HepG2 (cell line): ENCODE results near the gene MFSD11. TPM values are rescaled to one million over a fixed set of nuclear protein-coding genes. Genes with fewer than 3 reads are reported as not detected.

Source experiments
- AKAP8 ChIP-seq: sonication (generic); formaldehyde crosslinking; IDR thresholded peaks from 2 replicates; pipeline ENCODE4 v1.5.1; 2020; ENCODE audit warnings: mild to moderate bottlenecking, missing genetic modification reagents
- ARHGAP35 ChIP-seq: sonication (generic); formaldehyde crosslinking; IDR thresholded peaks from 2 replicates; pipeline ENCODE4 v1.9.0; 2022; ENCODE audit warnings: mild to moderate bottlenecking, inconsistent platforms, moderate library complexity, missing genetic modification reagents, borderline replicate concordance
- EZH2 ChIP-seq: conservative IDR thresholded peaks from 2 replicates; pipeline ENCODE4 v1.6.1; 2012; ENCODE audit warnings: mild to moderate bottlenecking, low read depth, low read length, moderate library complexity
- HNRNPK ChIP-seq: fragments of 200-400 bp; formaldehyde crosslinking; IDR thresholded peaks from 2 replicates; pipeline ENCODE4 v1.6.1; 2018; ENCODE audit warnings: low read length, low read depth, moderate library complexity, mild to moderate bottlenecking; ENCODE audit not compliant: poor library complexity, severe bottlenecking
- HOMEZ ChIP-seq: IDR thresholded peaks from 2 replicates; pipeline ENCODE4 v1.6.1; 2016; ENCODE audit warnings: low read depth
- IKZF5 ChIP-seq: IDR thresholded peaks from 2 replicates; pipeline ENCODE4 v1.6.1; 2018; ENCODE audit warnings: missing genetic modification reagents, mild to moderate bottlenecking, missing compliant biosample characterization
- NFE2L2 ChIP-seq: fragments of 150-350 bp; IDR thresholded peaks from 2 replicates; pipeline ENCODE4 v1.6.1; 2014; ENCODE audit warnings: low read length
- NFRKB ChIP-seq: fragments of 450-650 bp; IDR thresholded peaks from 2 replicates; pipeline ENCODE4 v1.6.1; 2017
- NR2C2 ChIP-seq: sonication (generic); formaldehyde crosslinking; IDR thresholded peaks from 2 replicates; pipeline ENCODE4 v1.4.0; 2020; ENCODE audit warnings: missing genetic modification reagents, mild to moderate bottlenecking, moderate library complexity, borderline replicate concordance
- NRL ChIP-seq: sonication (generic); formaldehyde crosslinking; IDR thresholded peaks from 2 replicates; pipeline ENCODE4 v1.5.0; 2020; ENCODE audit warnings: missing genetic modification reagents, mild to moderate bottlenecking, moderate library complexity, borderline replicate concordance
- TAF1 ChIP-seq: sonication (generic); formaldehyde crosslinking; IDR thresholded peaks from 2 replicates; pipeline ENCODE4 v1.4.0; 2020; ENCODE audit warnings: missing genetic modification reagents
- ZBTB46 ChIP-seq: sonication (generic); formaldehyde crosslinking; IDR thresholded peaks from 2 replicates; pipeline ENCODE4 v1.4.0; 2020; ENCODE audit warnings: mild to moderate bottlenecking, missing genetic modification reagents, borderline replicate concordance
- ZFP36 ChIP-seq: fragments of 150-350 bp; IDR thresholded peaks from 2 replicates; pipeline ENCODE4 v1.6.1; 2018; ENCODE audit warnings: borderline replicate concordance, low read length, low read depth; ENCODE audit not compliant: partially characterized antibody
- ZFP41 ChIP-seq: sonication (generic); formaldehyde crosslinking; IDR thresholded peaks from 2 replicates; pipeline ENCODE4 v1.4.0; 2020; ENCODE audit warnings: mild to moderate bottlenecking, missing genetic modification reagents, borderline replicate concordance
- ZNF276 ChIP-seq: sonication (generic); formaldehyde crosslinking; IDR thresholded peaks from 2 replicates; pipeline ENCODE4 v1.4.0; 2020; ENCODE audit warnings: mild to moderate bottlenecking, low read depth, missing genetic modification reagents
- ZNF687 ChIP-seq: sonication (generic); formaldehyde crosslinking; IDR thresholded peaks from 2 replicates; pipeline ENCODE4 v1.5.1; 2020; ENCODE audit warnings: mild to moderate bottlenecking, missing genetic modification reagents, moderate library complexity
- ZNF691 ChIP-seq: sonication (generic); formaldehyde crosslinking; IDR thresholded peaks from 2 replicates; pipeline ENCODE4 v1.4.0; 2020; ENCODE audit warnings: missing genetic modification reagents, low read depth, mild to moderate bottlenecking, borderline replicate concordance
- polyA plus RNA-seq, 8 experiments: library from polyadenylated mRNA; depleted of rRNA in 3 of 8; stranded (reverse) in 7 of 8; unstranded in 1 of 8; fragments of >200 nt; fragmentation: Illumina TruSeq in 4 of 8; extraction: Trizol in 4 of 8; gene quantifications; 2 replicates each; pipeline versions ENCODE4 v1.2.1 to v1.2.3, GENCODE V29; 2011 to 2016; ENCODE audit warnings: low read depth in 4 of 8, missing spikeins in 1 of 8, mixed read lengths in 1 of 8; ENCODE audit not compliant: insufficient read depth in 1 of 8
- total RNA-seq, 5 experiments: library from RNA; depleted of rRNA; stranded (reverse); fragments of >200 nt; fragmentation: Illumina TruSeq; extraction: Trizol; gene quantifications; 2 replicates each; pipeline ENCODE4 v1.2.3, GENCODE V29; 2016; ENCODE audit warnings: low read depth in 1 of 5

The MFSD11 gene
- total and polyA plus RNA-seq, 2 of the 13 experiments (the other 11 are each of a cell fraction or from before 2014, with no cell fraction given), result 26.1 to 36.3 TPM

- TF ChIP-seq TAF1 (CRISPR knock-in tag), result no peak
- no peak for TF ChIP-seq HOMEZ
- TF ChIP-seq ZNF687 (CRISPR knock-in tag), result peak; percentile 53; the same call in 1 of the 2 replicates
- no peak for TF ChIP-seq NFRKB
- no peak for TF ChIP-seq ZBTB46 (CRISPR knock-in tag)
- no peak for TF ChIP-seq NRL
- no peak for TF ChIP-seq EZH2
- no peak for TF ChIP-seq ZNF691 (CRISPR knock-in tag)
- no peak for TF ChIP-seq IKZF5 (CRISPR knock-in tag)
- TF ChIP-seq HNRNPK, result no peak
- no peak; the same call in none of the 2 replicates for TF ChIP-seq AKAP8
- TF ChIP-seq ZFP36, result no peak
- TF ChIP-seq NR2C2 (CRISPR knock-in tag), result no peak
- TF ChIP-seq ZFP41 (CRISPR knock-in tag), result no peak
- no peak for TF ChIP-seq NFE2L2
- TF ChIP-seq ARHGAP35, result no peak
- no peak for TF ChIP-seq ZNF276 (CRISPR knock-in tag)
Measured at GRCh38 chr17:76736349-76737081, 1.4 kb upstream of the MFSD11 start (continued).
